A549 (cell line): ENCODE results near the gene SSR1. TPM values are rescaled to one million over a fixed set of nuclear protein-coding genes. Genes with fewer than 3 reads are reported as not detected.
A peak's percentile ranks its signal among the peaks of the same experiment; 100 is the strongest.
"Not testable (repeated sequence)": the region's sequence is repeated elsewhere in the genome, so short reads cannot be mapped to it uniquely, and the experiment has no call there.

ENCODE experiments used
- ATAC-seq, 2 experiments: fragments of 200-7000 bp in 1 of 2; fragments of >200 bp in 1 of 2; cut with Nextera tagmentation in 1 of 2; cut with Tn5 transposase in 1 of 2; 3 replicates each; pipeline versions ENCODE4 v1.8.0 to v1.9.1; 2018 to 2020; ENCODE audit warnings: mild to moderate bottlenecking in 1 of 2, moderate library complexity in 1 of 2
- CTCF ChIA-PET: fragments of 300-600 bp; sonication (Branson Sonifier 250); formaldehyde crosslinking; extraction: SDS; loops from one replicate; lab custom pipeline; 2021; ENCODE audit warnings: antibody characterized with exemption, inconsistent platforms; lab: Yijun Ruan, JAX
- POLR2A ChIA-PET: fragments of 350-600 bp; formaldehyde crosslinking; extraction: SDS; loops from one replicate; lab custom pipeline; 2021; ENCODE audit warnings: antibody characterized with exemption, inconsistent platforms; lab: Yijun Ruan, JAX
- DNase-seq, 2 experiments: peaks; one replicate each; pipeline versions ENCODE4 v3.0.0 to v3.0.0-alpha.2; 2011 to 2016; ENCODE audit warnings: low read depth in 1 of 2, low spot score in 1 of 2
- FAIRE-seq: peaks from 2 replicates; lab custom pipeline; 2011; peaks lifted over from hg19 to GRCh38; lab: Jason Lieb, UNC
- H3K27ac ChIP-seq, 2 experiments: fragments of >200 bp; sonication (Bioruptor Twin); formaldehyde crosslinking; 3 replicates each; pipeline ENCODE4 v1.5.1; 2016 to 2017
- H3K4me1 ChIP-seq: fragments of >200 bp; sonication (Bioruptor Twin); formaldehyde crosslinking; 3 replicates; pipeline ENCODE4 v1.6.1; 2016
- H3K4me2 ChIP-seq: fragments of >200 bp; sonication (Bioruptor Twin); formaldehyde crosslinking; 3 replicates; pipeline ENCODE4 v1.6.1; 2016
- H3K4me3 ChIP-seq: fragments of >200 bp; sonication (Bioruptor Twin); formaldehyde crosslinking; 3 replicates; pipeline ENCODE4 v1.5.1; 2016
- H3K9me3 ChIP-seq: fragments of >200 bp; sonication (Bioruptor Twin); formaldehyde crosslinking; 3 replicates; pipeline ENCODE4 v1.6.1; 2016
- CBX2 ChIP-seq: fragments of 200-600 bp; sonication (generic); IDR thresholded peaks from 2 replicates; pipeline ENCODE4 v1.6.1; 2016; ENCODE audit warnings: low read depth, mild to moderate bottlenecking, borderline replicate concordance
- CHD2 ChIP-seq: fragments of 150-350 bp; IDR thresholded peaks from 2 replicates; pipeline ENCODE4 v1.6.1; 2014; ENCODE audit warnings: low read length; ENCODE audit not compliant: partially characterized antibody
- EHMT2 ChIP-seq: fragments of 200-600 bp; sonication (generic); IDR thresholded peaks from 2 replicates; pipeline ENCODE4 v1.6.1; 2016; ENCODE audit warnings: antibody characterized with exemption, low read depth, mild to moderate bottlenecking, moderate library complexity
- FOSL2 ChIP-seq, 2 experiments: fragments of 450-650 bp in 1 of 2; fragments of >200 bp in 1 of 2; sonication (Bioruptor Twin) in 1 of 2; formaldehyde crosslinking; IDR thresholded peaks; 2 replicates each; pipeline versions ENCODE4 v1.5.0 to v1.6.1; 2016 to 2020; ENCODE audit warnings: mild to moderate bottlenecking in 1 of 2, moderate library complexity in 1 of 2
- HOXB5 ChIP-seq: fragments of 250-450 bp; sonication (Bioruptor Pico); IDR thresholded peaks from 2 replicates; pipeline ENCODE4 v1.5.0; 2020; ENCODE audit warnings: mild to moderate bottlenecking, moderate library complexity
- MAFK ChIP-seq: fragments of 450-650 bp; IDR thresholded peaks from 2 replicates; pipeline ENCODE4 v1.6.1; 2014; ENCODE audit not compliant: partially characterized antibody
- MAZ ChIP-seq: fragments of 150-350 bp; IDR thresholded peaks from 2 replicates; pipeline ENCODE4 v1.6.1; 2014; ENCODE audit warnings: antibody characterized with exemption, low read depth, low read length, borderline replicate concordance
- NFE2L2 ChIP-seq: fragments of 150-350 bp; conservative IDR thresholded peaks from 2 replicates; pipeline ENCODE4 v1.6.1; 2014; ENCODE audit warnings: low read length
- PHF8 ChIP-seq: fragments of 200-600 bp; sonication (generic); IDR thresholded peaks from 2 replicates; pipeline ENCODE4 v1.6.1; 2016; ENCODE audit warnings: low read depth, mild to moderate bottlenecking, antibody characterized with exemption, moderate library complexity, borderline replicate concordance
- RAD21 ChIP-seq, 2 experiments: fragments of >200 bp in 1 of 2; sonication (Bioruptor Twin) in 1 of 2; formaldehyde crosslinking in 1 of 2; IDR thresholded peaks in 1 of 2; conservative IDR thresholded peaks in 1 of 2; 2 replicates in 1 of 2; 3 replicates in 1 of 2; pipeline ENCODE4 v1.6.1; 2012 to 2018; ENCODE audit warnings: inconsistent platforms in 1 of 2
- RFX5 ChIP-seq: fragments of 450-650 bp; IDR thresholded peaks from 2 replicates; pipeline ENCODE4 v1.7.1; 2014; ENCODE audit warnings: antibody characterized with exemption, mild to moderate bottlenecking, moderate library complexity
- TFCP2L1 ChIP-seq: fragments of 250-450 bp; sonication (Bioruptor Pico); IDR thresholded peaks from 2 replicates; pipeline ENCODE4 v1.5.0; 2021; ENCODE audit warnings: mild to moderate bottlenecking
- ZNF302 ChIP-seq: fragments of 250-450 bp; sonication (Bioruptor Pico); IDR thresholded peaks from 2 replicates; pipeline ENCODE4 v1.9.0; 2021; ENCODE audit warnings: inconsistent platforms, mild to moderate bottlenecking, moderate library complexity
- WGBS: methylation state at CpG from one replicate; pipeline ENCODE4 v1.1.6; 2017; ENCODE audit errors: missing lambda C conversion rate; 5-methylcytosine and 5-hydroxymethylcytosine counted together
- polyA plus RNA-seq, 4 experiments: library from polyadenylated mRNA; depleted of rRNA in 3 of 4; stranded (reverse); fragments of >200 nt; fragmentation: RNase III in 1 of 4; extraction: RNeasy Plus Mini Kit Qiagen cat#74134 plus additional on column Dnase treatment in 1 of 4; gene quantifications; 2 replicates in 3 of 4; 3 replicates in 1 of 4; pipeline ENCODE4 v1.2.3, GENCODE V29; 2011 to 2017
- TF ChIP-seq, protein P1 (sequence below): fragments of 250-450 bp; sonication (Bioruptor Pico); IDR thresholded peaks from 2 replicates; pipeline ENCODE4 v1.5.0; 2021; ENCODE audit warnings: mild to moderate bottlenecking, moderate library complexity, borderline replicate concordance
- TF ChIP-seq, protein P2 (sequence below): fragments of 150-350 bp; IDR thresholded peaks from 2 replicates; pipeline ENCODE4 v1.6.1; 2014; ENCODE audit warnings: low read depth, mild to moderate bottlenecking, low read length
- TF ChIP-seq, protein P3 (sequence below): fragments of 250-450 bp; sonication (Bioruptor Pico); IDR thresholded peaks from 2 replicates; pipeline ENCODE4 v1.5.0; 2020; ENCODE audit warnings: low read depth, mild to moderate bottlenecking, moderate library complexity

SSR1 gene
- polyA plus RNA-seq, 2 of the 4 experiments (the other 2 are of a cell fraction), result 84.8 to 201 TPM

DNA sequence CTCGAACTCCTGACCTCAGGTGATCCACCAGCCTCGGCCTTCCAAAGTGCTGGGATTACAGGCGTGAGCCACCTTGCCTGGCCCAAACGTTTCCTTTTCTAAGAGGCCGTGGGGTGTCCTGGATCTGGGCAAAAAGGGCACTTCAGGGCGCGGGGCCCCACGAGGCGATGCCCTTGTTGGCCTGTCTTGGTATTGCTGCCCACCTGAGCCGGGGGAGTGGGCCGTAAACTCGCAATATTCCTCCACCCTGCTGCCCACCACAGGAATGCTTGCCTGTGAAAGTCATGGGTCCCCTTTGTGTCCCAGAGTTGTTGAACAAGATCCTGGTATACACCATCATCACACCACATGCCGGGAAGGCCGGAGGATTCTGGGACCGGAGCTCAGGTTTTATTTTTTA lies 49.0 kb downstream of the SSR1 start:
- ATAC-seq, result no peak
- no peak overlapping the region for H3K4me2 ChIP-seq
- POLR2A ChIA-PET, result no interaction called here

DNA sequence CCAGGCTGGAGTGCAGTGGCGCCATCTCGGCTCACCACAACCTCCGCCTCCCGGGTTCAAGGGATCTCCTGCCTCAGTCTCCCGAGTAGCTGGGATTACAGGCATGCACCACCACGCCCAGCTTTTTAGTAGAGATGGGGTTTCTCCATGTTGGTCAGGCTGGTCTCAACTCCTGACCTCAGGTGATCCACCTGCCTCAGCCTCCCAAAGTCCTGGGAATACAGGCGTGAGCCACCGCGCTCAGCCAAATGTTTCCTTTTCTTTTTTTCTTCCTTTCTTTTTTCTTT lies 49.5 kb downstream of the SSR1 start:
- H3K4me2 ChIP-seq, H3K9me3 ChIP-seq, ATAC-seq, H3K27ac ChIP-seq, H3K4me3 ChIP-seq, DNase-seq, FAIRE-seq, POLR2A ChIA-PET: not testable (repeated sequence)
- WGBS, result 94% methylated on average over 8 of the region's 9 CpGs
- CTCF ChIA-PET, result interaction anchor here (0.7 to 3.6 kb wide), 2 partner anchors 12 to 577 kb away, joined by 3 to 21 read pairs; no protein-coding TSS in a partner anchor
- peaks cover 25% of the 10 kb centered on the region for H3K4me1 ChIP-seq

More for the DNA sequence above, 49.0 kb downstream of the SSR1 start:
- no peak for DNase-seq
- 89% methylated on average over 15 of the region's 15 CpGs for WGBS
- no peaks in the 10 kb centered on the region for H3K9me3 ChIP-seq
- no peak overlapping the region for H3K27ac ChIP-seq
- TF ChIP-seq CHD2 (no peak), ZNF302 (CRISPR knock-in tag) (no peak), NFE2L2 (no peak)
- TF ChIP-seq, all 56 proteins: peak for 0
- Histone ChIP-seq H3K4me3 (no peak overlapping the region), H3K4me1 (peaks cover 25% of the 10 kb centered on the region)
- FAIRE-seq, result no peak
- CTCF ChIA-PET, result interaction anchor here (0.7 to 3.6 kb wide), 4 partner anchors 11 to 577 kb away, joined by 3 to 21 read pairs (median 4); no protein-coding TSS in a partner anchor

DNA sequence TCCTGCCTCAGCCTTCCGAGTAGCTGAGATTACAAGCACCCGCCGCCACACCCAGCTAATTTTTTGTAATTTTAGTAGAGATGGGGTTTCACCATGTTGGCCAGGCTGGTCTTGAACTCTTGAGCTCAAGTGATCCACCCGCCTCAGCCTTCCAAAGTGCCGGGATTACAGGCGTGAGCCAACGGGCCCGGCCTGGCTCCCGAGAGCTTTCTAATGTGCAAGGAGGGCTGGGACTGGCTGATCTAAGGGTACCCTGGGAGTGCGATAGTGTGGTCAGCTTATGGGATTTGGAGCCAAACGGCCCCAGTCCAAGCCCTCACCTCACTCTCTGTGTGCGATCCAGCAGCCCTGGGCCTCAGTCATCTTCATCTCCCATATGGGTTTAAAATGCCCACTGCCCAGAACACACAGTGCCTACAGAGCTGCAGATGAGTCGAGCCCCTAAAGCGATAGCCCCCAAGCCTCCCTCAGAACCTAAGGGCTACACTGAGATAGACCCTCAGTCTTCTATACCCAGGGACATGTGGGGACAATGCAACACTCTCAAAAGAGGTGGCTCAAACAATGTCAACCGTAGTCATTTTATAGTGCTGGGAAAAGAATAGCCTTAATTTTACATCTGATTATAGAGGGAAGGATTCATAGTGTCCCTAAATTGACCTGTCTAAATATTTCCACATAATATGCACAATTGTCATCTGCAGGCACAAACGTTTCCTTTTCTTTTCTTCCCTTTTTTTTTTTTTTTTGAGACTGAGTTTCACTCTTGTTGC lies 50.1 kb downstream of the SSR1 start:
- Histone ChIP-seq H3K27ac (no peak overlapping the region), H3K4me3 (no peak overlapping the region), H3K4me1 (peaks cover 23% of the 10 kb centered on the region), H3K9me3 (no peaks in the 10 kb centered on the region), H3K4me2 (no peak overlapping the region)
- FAIRE-seq, result no peak
- CTCF ChIA-PET, result interaction anchor here (0.7 to 1.4 kb wide), 2 partner anchors 539 to 576 kb away, joined by 3 to 4 read pairs; no protein-coding TSS in a partner anchor
- DNase-seq, result no peak
- ATAC-seq, result no peak
- POLR2A ChIA-PET, result no interaction called here
- TF ChIP-seq EHMT2 (no peak), TFCP2L1 (CRISPR knock-in tag) (no peak), HOXB5 (no peak), FOSL2 (IDR thresholded peaks at IDR 0.05) (no peak), FOSL2 (CRISPR knock-in tag; IDR thresholded peaks at IDR 0.05) (no peak), RAD21 (conservative IDR thresholded peaks at IDR 0.05 in 1 of 2, IDR thresholded peaks at IDR 0.05 in 1 of 2) (no peak), NFE2L2 (no peak)
- TF ChIP-seq, protein P1, sequence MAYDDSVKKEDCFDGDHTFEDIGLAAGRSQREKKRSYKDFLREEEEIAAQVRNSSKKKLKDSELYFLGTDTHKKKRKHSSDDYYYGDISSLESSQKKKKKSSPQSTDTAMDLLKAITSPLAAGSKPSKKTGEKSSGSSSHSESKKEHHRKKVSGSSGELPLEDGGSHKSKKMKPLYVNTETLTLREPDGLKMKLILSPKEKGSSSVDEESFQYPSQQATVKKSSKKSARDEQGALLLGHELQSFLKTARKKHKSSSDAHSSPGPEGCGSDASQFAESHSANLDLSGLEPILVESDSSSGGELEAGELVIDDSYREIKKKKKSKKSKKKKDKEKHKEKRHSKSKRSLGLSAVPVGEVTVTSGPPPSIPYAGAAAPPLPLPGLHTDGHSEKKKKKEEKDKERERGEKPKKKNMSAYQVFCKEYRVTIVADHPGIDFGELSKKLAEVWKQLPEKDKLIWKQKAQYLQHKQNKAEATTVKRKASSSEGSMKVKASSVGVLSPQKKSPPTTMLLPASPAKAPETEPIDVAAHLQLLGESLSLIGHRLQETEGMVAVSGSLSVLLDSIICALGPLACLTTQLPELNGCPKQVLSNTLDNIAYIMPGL, result no peak
- 90% methylated on average over 11 of the region's 16 CpGs for WGBS

DNA sequence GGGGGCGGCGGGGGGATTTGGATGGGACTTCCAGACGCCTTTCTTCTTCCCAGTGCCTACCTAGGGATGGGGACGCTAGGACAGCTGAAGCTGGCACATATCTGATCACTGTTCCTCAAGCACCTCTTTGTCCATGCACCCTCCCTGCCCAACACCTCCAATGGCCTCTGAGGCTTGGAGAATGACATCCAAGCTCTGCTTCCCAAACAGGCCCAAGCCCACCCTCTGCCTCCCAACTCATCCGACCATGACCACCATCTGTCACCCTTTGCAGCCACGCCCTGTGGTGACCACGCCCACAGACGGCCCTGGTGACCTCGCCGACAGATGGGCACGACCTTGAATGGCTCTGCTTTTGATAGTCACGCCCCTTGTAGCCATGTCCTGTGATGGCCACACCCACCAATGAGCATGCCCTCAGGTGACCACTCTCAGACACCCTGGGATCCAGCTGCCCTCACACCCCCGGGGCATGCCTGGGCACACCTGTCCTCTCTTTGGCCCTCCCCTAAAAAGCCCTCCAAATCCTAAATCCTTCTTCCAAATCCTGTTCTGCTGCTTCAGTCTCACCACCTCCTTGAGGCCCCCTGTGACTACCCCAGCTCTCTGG lies 51.0 kb downstream of the SSR1 start:
- WGBS, result 27% methylated on average over 11 of the region's 13 CpGs
- H3K27ac ChIP-seq, result peak overlapping the region; percentile 71 to 89
- peak; percentile 17 to 32; a peak in 4 of 6 replicates for ATAC-seq
- peak overlapping the region; percentile 56 for H3K4me3 ChIP-seq
- peaks cover 13% of the 10 kb centered on the region for H3K4me1 ChIP-seq
- DNase-seq, result peak; percentile 9 to 50
- no peaks in the 10 kb centered on the region for H3K9me3 ChIP-seq
- TF ChIP-seq CBX2, result no peak
- TF ChIP-seq MAFK, result no peak
- TF ChIP-seq, protein P2, sequence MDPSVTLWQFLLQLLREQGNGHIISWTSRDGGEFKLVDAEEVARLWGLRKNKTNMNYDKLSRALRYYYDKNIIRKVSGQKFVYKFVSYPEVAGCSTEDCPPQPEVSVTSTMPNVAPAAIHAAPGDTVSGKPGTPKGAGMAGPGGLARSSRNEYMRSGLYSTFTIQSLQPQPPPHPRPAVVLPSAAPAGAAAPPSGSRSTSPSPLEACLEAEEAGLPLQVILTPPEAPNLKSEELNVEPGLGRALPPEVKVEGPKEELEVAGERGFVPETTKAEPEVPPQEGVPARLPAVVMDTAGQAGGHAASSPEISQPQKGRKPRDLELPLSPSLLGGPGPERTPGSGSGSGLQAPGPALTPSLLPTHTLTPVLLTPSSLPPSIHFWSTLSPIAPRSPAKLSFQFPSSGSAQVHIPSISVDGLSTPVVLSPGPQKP, result no peak
- TF ChIP-seq RFX5, result no peak
- no peak for TF ChIP-seq MAZ
- TF ChIP-seq, protein P3, sequence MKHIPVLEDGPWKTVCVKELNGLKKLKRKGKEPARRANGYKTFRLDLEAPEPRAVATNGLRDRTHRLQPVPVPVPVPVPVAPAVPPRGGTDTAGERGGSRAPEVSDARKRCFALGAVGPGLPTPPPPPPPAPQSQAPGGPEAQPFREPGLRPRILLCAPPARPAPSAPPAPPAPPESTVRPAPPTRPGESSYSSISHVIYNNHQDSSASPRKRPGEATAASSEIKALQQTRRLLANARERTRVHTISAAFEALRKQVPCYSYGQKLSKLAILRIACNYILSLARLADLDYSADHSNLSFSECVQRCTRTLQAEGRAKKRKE (CRISPR knock-in tag), result no peak
- TF ChIP-seq PHF8, result no peak
- H3K4me2 ChIP-seq, result peak overlapping the region; percentile 94
- ChIA-PET CTCF (interaction anchor here (1.4 to 4.2 kb wide), 2 partner anchors 13 to 538 kb away, joined by 4 to 12 read pairs; no protein-coding TSS in a partner anchor), POLR2A (no interaction called here)
- no peak for FAIRE-seq
